Measurements from ENCODE around the gene FRMD4B. TPM values are rescaled to one million over a fixed set of nuclear protein-coding genes. Genes with fewer than 3 reads are reported as not detected.

The FRMD4B gene
- total RNA-seq, 4 donors from 2014 or later: 34.9 to 70.0 (median 38.5) TPM

- TF ChIP-seq CTCF (IDR thresholded peaks at IDR 0.05; ENCODE audit: low read depth): no peak
Observed at GRCh38 chr3:69219101-69219708, 166.7 kb downstream of the FRMD4B start.

- no peak for TF ChIP-seq CTCF (IDR thresholded peaks at IDR 0.05; ENCODE audit: low read depth)
Observed at GRCh38 chr3:69218079-69218478, 167.8 kb downstream of the FRMD4B start.

GRCh38 chr3:69216981-69217380, 168.9 kb downstream of the FRMD4B start:
- no peak for TF ChIP-seq CTCF (IDR thresholded peaks at IDR 0.05; ENCODE audit: low read depth)

GRCh38 chr3:69214241-69214640, 171.6 kb downstream of the FRMD4B start:
- TF ChIP-seq CTCF (IDR thresholded peaks at IDR 0.05; ENCODE audit: low read depth): no peak

- no peak for TF ChIP-seq CTCF (IDR thresholded peaks at IDR 0.05; ENCODE audit: low read depth)
Observed at GRCh38 chr3:69212411-69213160, 173.3 kb downstream of the FRMD4B start.

GRCh38 chr3:69210068-69210730, 175.7 kb downstream of the FRMD4B start:
- no peak for TF ChIP-seq CTCF (IDR thresholded peaks at IDR 0.05; ENCODE audit: low read depth)

- TF ChIP-seq CTCF (IDR thresholded peaks at IDR 0.05; ENCODE audit: low read depth): no peak
Observed at GRCh38 chr3:69209413-69209812, 176.5 kb downstream of the FRMD4B start.

All from subcutaneous adipose tissue (tissue), 4 donors.